Mesendoderm (in vitro differentiated cells): ENCODE data around the gene NUDCD3.

Experiments
- DNase-seq: peaks from one replicate; pipeline ENCODE4 v3.0.0; 2013
- H2AK5ac ChIP-seq: 2 replicates; pipeline ENCODE4 v1.6.1; 2013; ENCODE audit warnings: low read length, inconsistent platforms
- H2BK120ac ChIP-seq: 2 replicates; pipeline ENCODE4 v1.6.1; 2013; ENCODE audit warnings: low read depth, mild to moderate bottlenecking, low read length, moderate library complexity, mixed read lengths
- H2BK15ac ChIP-seq: replicated peaks from 2 replicates; pipeline ENCODE4 v1.6.1; 2013; ENCODE audit warnings: low read depth, mild to moderate bottlenecking, moderate library complexity
- H2BK5ac ChIP-seq: 2 replicates; pipeline ENCODE4 v1.6.1; 2013; ENCODE audit warnings: low read length, inconsistent platforms
- H3K18ac ChIP-seq: 2 replicates; pipeline ENCODE4 v1.6.1; 2013; ENCODE audit warnings: mild to moderate bottlenecking, low read length, mixed read lengths
- H3K23ac ChIP-seq: one replicate; pipeline ENCODE4 v1.6.1; 2013; ENCODE audit warnings: low read length
- H3K27ac ChIP-seq: 2 replicates; pipeline ENCODE4 v1.5.1; 2013; ENCODE audit warnings: low read depth, mild to moderate bottlenecking, inconsistent platforms, low read length, moderate library complexity
- H3K27me3 ChIP-seq: 2 replicates; pipeline ENCODE4 v1.6.1; 2013; ENCODE audit warnings: low read length, control low read depth, mild to moderate bottlenecking, inconsistent platforms; ENCODE audit not compliant: insufficient read depth, poor library complexity
- H3K36me3 ChIP-seq: 2 replicates; pipeline ENCODE4 v1.6.1; 2013; ENCODE audit warnings: low read length, inconsistent platforms; ENCODE audit not compliant: control insufficient read depth, insufficient read depth
- H3K4ac ChIP-seq: one replicate; pipeline ENCODE4 v1.6.1; 2013; ENCODE audit warnings: low read depth, mild to moderate bottlenecking, low read length, moderate library complexity
- H3K4me1 ChIP-seq: 2 replicates; pipeline ENCODE4 v1.6.1; 2013; ENCODE audit warnings: low read depth, low read length, inconsistent platforms; ENCODE audit not compliant: control insufficient read depth
- H3K4me2 ChIP-seq: 2 replicates; pipeline ENCODE4 v1.6.1; 2013; ENCODE audit warnings: low read length
- H3K4me3 ChIP-seq: 2 replicates; pipeline ENCODE4 v1.5.1; 2013; ENCODE audit warnings: mild to moderate bottlenecking, low read length
- H3K56ac ChIP-seq: one replicate; pipeline ENCODE4 v1.6.1; 2013; ENCODE audit warnings: low read length
- H3K79me1 ChIP-seq: 2 replicates; pipeline ENCODE4 v1.6.1; 2013; ENCODE audit warnings: low read length, inconsistent platforms
- H3K79me2 ChIP-seq: 2 replicates; pipeline ENCODE4 v1.6.1; 2013; ENCODE audit warnings: mild to moderate bottlenecking, low read length; ENCODE audit not compliant: control insufficient read depth, insufficient read depth
- H3K9ac ChIP-seq: 2 replicates; pipeline ENCODE4 v1.6.1; 2013; ENCODE audit warnings: low read length, inconsistent platforms
- H4K5ac ChIP-seq: one replicate; pipeline ENCODE4 v1.6.1; 2013; ENCODE audit warnings: low read length
- H4K8ac ChIP-seq: one replicate; pipeline ENCODE4 v1.6.1; 2013; ENCODE audit warnings: low read depth, mild to moderate bottlenecking, control low read depth, low read length, moderate library complexity
- WGBS: extraction: QIAGEN DNeasy Blood & Tissue Kit; methylation state at CpG from one replicate; pipeline ENCODE4 v1.1.7; 2013; ENCODE audit warnings: low lambda C conversion rate, missing lambda C conversion rate; ENCODE audit not compliant: insufficient coverage; ENCODE audit errors: extremely low coverage; 5-methylcytosine and 5-hydroxymethylcytosine counted together

The NUDCD3 gene

DNA sequence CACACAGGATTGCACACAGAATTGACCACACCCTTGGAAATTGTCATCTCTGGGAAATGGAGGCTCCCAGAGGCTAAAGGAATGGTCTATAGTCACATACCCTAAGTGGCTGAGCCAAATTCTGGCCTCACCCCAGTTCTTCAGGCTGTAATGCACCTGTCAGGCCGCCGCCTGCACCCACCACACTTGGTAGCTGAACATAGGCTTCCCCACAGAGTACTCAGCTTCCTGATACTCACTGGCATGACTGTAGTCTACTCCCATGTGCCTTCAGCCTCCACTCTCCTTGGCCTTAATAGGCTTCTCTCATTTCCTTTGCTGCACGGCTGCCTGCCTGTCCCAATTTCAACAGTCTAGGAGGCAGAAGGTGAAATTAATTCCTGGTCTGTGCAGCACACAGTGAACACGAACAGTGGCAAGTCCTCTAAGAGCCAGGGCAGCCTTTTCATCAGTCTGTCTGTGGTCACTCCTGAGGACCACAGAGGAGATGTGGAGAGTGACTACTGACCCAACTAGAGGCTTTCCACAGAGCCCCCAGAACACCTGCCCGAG lies 42.5 kb downstream of the NUDCD3 start:
- Histone ChIP-seq H3K18ac (no peak overlapping the region), H4K5ac (no peak overlapping the region), H3K4me3 (no peak overlapping the region), H2AK5ac (no peak overlapping the region), H3K27ac (no peak overlapping the region), H3K4me2 (no peak overlapping the region), H2BK120ac (no peak overlapping the region), H3K36me3 (no peaks in the 10 kb centered on the region), H4K8ac (no peak overlapping the region), H3K79me2 (peaks cover 11% of the 10 kb centered on the region), H3K23ac (no peak overlapping the region), H3K9ac (no peak overlapping the region), H3K4me1 (no peaks in the 10 kb centered on the region), H3K27me3 (no peaks in the 10 kb centered on the region), H3K79me1 (peaks cover 35% of the 10 kb centered on the region), H2BK15ac (no peak overlapping the region), H3K56ac (no peak overlapping the region), H2BK5ac (no peak overlapping the region), H3K4ac (no peak overlapping the region)
- DNase-seq = no peak
- no CpG with 5 or more reads among the region's 5 CpGs for WGBS

DNA sequence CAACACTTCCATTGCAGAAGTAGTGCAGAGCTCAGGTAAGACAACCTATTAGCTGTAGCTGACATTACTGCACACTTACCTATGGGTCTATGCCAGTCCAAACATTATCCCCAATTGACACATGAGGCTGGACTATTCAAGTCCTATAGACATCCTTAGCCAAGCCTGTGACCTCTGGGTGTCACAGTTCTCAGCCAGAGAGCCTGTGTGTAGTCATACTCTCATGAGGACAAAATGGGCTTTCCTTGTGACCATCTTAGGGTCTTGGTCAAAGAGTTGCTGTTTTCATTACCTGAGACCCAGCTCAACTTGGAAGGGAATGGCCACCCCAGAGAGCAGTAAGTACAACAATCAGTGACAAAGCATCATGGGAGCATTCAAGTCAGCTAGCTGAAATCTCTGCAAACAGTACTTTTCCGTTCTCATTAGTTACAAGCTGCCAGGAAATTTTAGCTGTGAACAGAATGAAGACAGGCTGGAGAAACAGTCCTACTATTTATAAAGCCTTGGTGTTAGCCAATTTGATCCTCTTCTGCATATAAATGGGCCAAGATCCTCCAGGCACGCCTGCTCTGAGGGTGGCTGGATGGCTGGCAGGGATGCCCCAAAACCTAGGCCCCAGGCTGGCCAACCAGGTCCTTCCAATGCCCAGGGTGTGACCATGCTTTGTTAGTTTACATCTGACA lies 44.3 kb downstream of the NUDCD3 start:
- Histone ChIP-seq H3K4me1 (no peaks in the 10 kb centered on the region), H3K18ac (no peak overlapping the region), H3K4me3 (no peak overlapping the region), H2BK5ac (no peak overlapping the region), H3K27ac (no peak overlapping the region), H3K79me2 (peaks cover 10% of the 10 kb centered on the region), H2AK5ac (no peak overlapping the region), H3K36me3 (no peaks in the 10 kb centered on the region), H3K4me2 (no peak overlapping the region), H4K5ac (no peak overlapping the region), H3K4ac (no peak overlapping the region), H2BK120ac (no peak overlapping the region), H4K8ac (no peak overlapping the region), H3K27me3 (no peaks in the 10 kb centered on the region), H3K79me1 (peaks cover 39% of the 10 kb centered on the region), H3K56ac (no peak overlapping the region), H3K23ac (no peak overlapping the region), H2BK15ac (no peak overlapping the region), H3K9ac (no peak overlapping the region)
- DNase-seq = no peak
- WGBS = no CpG with 5 or more reads among the region's 2 CpGs

DNA sequence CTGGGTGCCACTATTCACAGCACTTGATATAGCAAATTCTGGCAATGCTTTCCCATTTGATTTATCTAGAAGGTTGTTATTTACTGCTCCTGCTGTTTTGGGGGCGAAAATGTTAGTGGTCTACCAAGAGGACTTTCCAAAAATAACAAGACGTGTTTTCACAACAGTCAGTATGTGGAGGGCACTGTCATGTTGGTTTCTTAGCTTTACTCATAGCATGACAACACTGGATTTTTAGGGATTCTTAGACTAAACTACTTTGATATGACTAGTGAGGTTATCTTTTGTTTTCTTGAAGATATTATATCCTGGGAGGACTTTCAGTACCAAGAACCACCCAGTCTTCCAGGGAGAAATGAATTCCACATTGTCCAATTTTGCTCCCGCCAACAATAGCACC lies 49.4 kb downstream of the NUDCD3 start:
- H4K5ac ChIP-seq = no peak overlapping the region
- H3K9ac ChIP-seq = no peak overlapping the region
- no peak overlapping the region for H2BK120ac ChIP-seq
- no peaks in the 10 kb centered on the region for H3K4me1 ChIP-seq
- H2BK5ac ChIP-seq = no peak overlapping the region
- H3K4ac ChIP-seq = no peak overlapping the region
- no peak overlapping the region for H3K4me2 ChIP-seq
- H2BK15ac ChIP-seq = no peak overlapping the region
- no peak overlapping the region for H3K18ac ChIP-seq
- H3K56ac ChIP-seq = no peak overlapping the region
- no peak for DNase-seq
- no peak overlapping the region for H2AK5ac ChIP-seq
- H3K79me2 ChIP-seq = peaks cover 5% of the 10 kb centered on the region
- H4K8ac ChIP-seq = no peak overlapping the region
- peaks cover 25% of the 10 kb centered on the region for H3K79me1 ChIP-seq
- H3K27ac ChIP-seq = no peak overlapping the region
- no CpG with 5 or more reads among the region's 3 CpGs for WGBS
- H3K4me3 ChIP-seq = no peak overlapping the region
- H3K23ac ChIP-seq = no peak overlapping the region
- H3K27me3 ChIP-seq = no peaks in the 10 kb centered on the region
- H3K36me3 ChIP-seq = no peaks in the 10 kb centered on the region

DNA sequence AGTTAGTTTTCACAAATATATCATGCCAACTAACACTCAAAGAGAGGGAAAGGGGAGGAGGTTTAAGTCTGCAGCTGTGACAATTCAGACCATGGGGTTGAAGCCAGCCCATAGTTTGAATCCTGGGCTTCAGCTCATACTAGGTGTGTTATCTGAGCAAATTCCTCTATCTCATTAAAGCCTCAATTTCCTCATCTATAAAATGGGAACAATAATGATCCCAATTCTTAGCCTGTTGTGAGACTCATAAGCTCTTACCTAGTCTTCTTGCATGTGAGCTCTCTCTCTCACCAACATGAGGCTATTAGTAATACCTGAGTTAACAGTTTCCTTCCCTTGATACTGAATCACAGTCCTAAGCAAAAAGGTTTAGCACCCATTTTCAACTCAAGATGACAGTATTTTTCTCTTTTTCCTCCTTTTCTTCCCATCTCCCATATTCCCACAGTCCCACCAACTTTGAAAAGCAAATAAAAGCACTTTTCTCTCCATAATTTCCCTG lies 49.8 kb downstream of the NUDCD3 start:
- no peak overlapping the region for H4K5ac ChIP-seq
- peaks cover under 1% of the 10 kb centered on the region for H3K4me1 ChIP-seq
- no peak overlapping the region for H3K27ac ChIP-seq
- no peak overlapping the region for H3K9ac ChIP-seq
- no peak overlapping the region for H3K4me3 ChIP-seq
- no peaks in the 10 kb centered on the region for H3K36me3 ChIP-seq
- H3K4me2 ChIP-seq = no peak overlapping the region
- H3K79me1 ChIP-seq = peaks cover 22% of the 10 kb centered on the region
- no peak overlapping the region for H2BK5ac ChIP-seq
- H2BK120ac ChIP-seq = no peak overlapping the region
- no peak overlapping the region for H3K23ac ChIP-seq
- H3K27me3 ChIP-seq = no peaks in the 10 kb centered on the region
- no peak overlapping the region for H3K56ac ChIP-seq
- no peak overlapping the region for H3K4ac ChIP-seq
- DNase-seq = no peak
- H3K18ac ChIP-seq = no peak overlapping the region
- H2BK15ac ChIP-seq = no peak overlapping the region
- peaks cover 4% of the 10 kb centered on the region for H3K79me2 ChIP-seq
- H4K8ac ChIP-seq = no peak overlapping the region
- H2AK5ac ChIP-seq = no peak overlapping the region

GRCh38 chr7:44439926-44440325 lies 50.5 kb downstream of the NUDCD3 start:
- H2BK5ac ChIP-seq = no peak overlapping the region
- no peak overlapping the region for H3K27ac ChIP-seq
- no peak overlapping the region for H3K23ac ChIP-seq
- H2BK120ac ChIP-seq = no peak overlapping the region
- H3K4me2 ChIP-seq = no peak overlapping the region
- peaks cover 2% of the 10 kb centered on the region for H3K79me2 ChIP-seq
- no peak overlapping the region for H3K4ac ChIP-seq
- H3K18ac ChIP-seq = no peak overlapping the region
- DNase-seq = no peak
- no peaks in the 10 kb centered on the region for H3K27me3 ChIP-seq
- no peak overlapping the region for H4K8ac ChIP-seq
- H3K4me1 ChIP-seq = peaks cover 3% of the 10 kb centered on the region
- no peak overlapping the region for H3K56ac ChIP-seq
- no peak overlapping the region for H3K4me3 ChIP-seq
- WGBS = no CpG with 5 or more reads among the region's 3 CpGs
- peaks cover 20% of the 10 kb centered on the region for H3K79me1 ChIP-seq
- H2BK15ac ChIP-seq = no peak overlapping the region
- no peak overlapping the region for H4K5ac ChIP-seq
- H3K36me3 ChIP-seq = no peaks in the 10 kb centered on the region
- H3K9ac ChIP-seq = no peak overlapping the region
- no peak overlapping the region for H2AK5ac ChIP-seq

DNA sequence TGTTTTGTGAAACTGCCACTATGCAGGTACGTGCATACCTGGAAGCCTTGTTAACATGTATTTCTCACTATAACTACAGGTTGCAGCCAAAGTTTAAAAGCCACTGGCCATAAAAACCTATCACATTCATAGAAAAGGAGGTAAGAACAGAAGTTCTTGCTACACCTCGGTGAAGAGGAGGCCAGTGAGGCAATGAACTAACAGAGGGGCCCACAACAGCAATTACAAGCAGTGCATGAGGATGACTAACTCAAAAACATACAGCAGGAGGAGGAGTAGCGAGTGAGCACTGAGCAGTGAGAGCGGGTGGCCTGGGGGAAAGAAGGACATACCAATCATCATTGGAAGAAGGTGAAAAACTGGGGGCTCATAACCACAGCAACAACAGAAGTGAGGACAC lies 51.6 kb downstream of the NUDCD3 start:
- Histone ChIP-seq H2AK5ac (no peak overlapping the region), H3K23ac (no peak overlapping the region), H3K4me1 (peaks cover 3% of the 10 kb centered on the region), H3K56ac (no peak overlapping the region), H3K9ac (no peak overlapping the region), H3K79me1 (peaks cover 22% of the 10 kb centered on the region), H3K27ac (no peak overlapping the region), H3K18ac (no peak overlapping the region), H3K79me2 (peaks cover 2% of the 10 kb centered on the region), H3K36me3 (no peaks in the 10 kb centered on the region), H2BK120ac (no peak overlapping the region), H2BK15ac (no peak overlapping the region), H4K5ac (no peak overlapping the region), H2BK5ac (no peak overlapping the region), H3K27me3 (no peaks in the 10 kb centered on the region), H4K8ac (no peak overlapping the region), H3K4me2 (no peak overlapping the region), H3K4me3 (no peak overlapping the region), H3K4ac (no peak overlapping the region)
- no peak for DNase-seq
- no CpG with 5 or more reads among the region's 4 CpGs for WGBS
